Osteocyte (in vitro differentiated cells): Measurements from ENCODE around the gene LYZL1. TPM values are rescaled to one million over a fixed set of nuclear protein-coding genes. Genes with fewer than 3 reads are reported as not detected.
"Not testable (repeated sequence)": the region's sequence is repeated elsewhere in the genome, so short reads cannot be mapped to it uniquely, and the experiment has no call there.

Source experiments
- DNase-seq: peaks from one replicate; pipeline ENCODE4 v3.0.0; 2021; ENCODE audit warnings: mixed read lengths; ENCODE audit not compliant: unreplicated experiment; ENCODE audit errors: extremely low spot score
- H3K27ac Mint-ChIP-seq: one replicate; pipeline ENCODE4 v1.8.0; 2021; ENCODE audit warnings: mild to moderate bottlenecking, mixed read lengths; ENCODE audit not compliant: unreplicated experiment
- H3K27me3 Mint-ChIP-seq: one replicate; pipeline ENCODE4 v1.8.0; 2021; ENCODE audit warnings: mixed read lengths; ENCODE audit not compliant: unreplicated experiment
- H3K36me3 Mint-ChIP-seq: one replicate; pipeline ENCODE4 v1.8.0; 2021; ENCODE audit warnings: mixed read lengths; ENCODE audit not compliant: unreplicated experiment
- H3K4me1 Mint-ChIP-seq: one replicate; pipeline ENCODE4 v1.8.0; 2021; ENCODE audit warnings: mixed read lengths; ENCODE audit not compliant: unreplicated experiment
- H3K4me3 Mint-ChIP-seq: one replicate; pipeline ENCODE4 v1.8.0; 2021; ENCODE audit warnings: mild to moderate bottlenecking, moderate library complexity, mixed read lengths; ENCODE audit not compliant: unreplicated experiment
- H3K9me3 Mint-ChIP-seq: one replicate; pipeline ENCODE4 v1.8.0; 2021; ENCODE audit warnings: mixed read lengths; ENCODE audit not compliant: unreplicated experiment
- CTCF ChIP-seq: fragments of 200-600 bp; sonication (generic); IDR thresholded peaks from 2 replicates; pipeline ENCODE4 v1.5.0; 2021; ENCODE audit warnings: antibody characterized with exemption, mild to moderate bottlenecking, moderate library complexity
- total RNA-seq: library from RNA; stranded (reverse); gene quantifications from 2 replicates; pipeline ENCODE4 v1.2.1, GENCODE V29; 2021

LYZL1 gene
- total RNA-seq, 1 donor from 2014 or later: not detected

GRCh38 chr10:29304995-29305335 is 16.1 kb downstream of the LYZL1 start:
- peaks cover 12% of the 10 kb centered on the region for H3K36me3 Mint-ChIP-seq
- H3K4me1 Mint-ChIP-seq: peaks cover 3% of the 10 kb centered on the region
- H3K27ac Mint-ChIP-seq: no peak overlapping the region
- no peaks in the 10 kb centered on the region for H3K27me3 Mint-ChIP-seq
- H3K4me3 Mint-ChIP-seq: no peak overlapping the region
- DNase-seq: no peak
- peaks cover 21% of the 10 kb centered on the region for H3K9me3 Mint-ChIP-seq
- no peak for TF ChIP-seq CTCF

GRCh38 chr10:29306688-29307087 is 17.8 kb downstream of the LYZL1 start:
- no peak overlapping the region for H3K27ac Mint-ChIP-seq
- DNase-seq: peak; percentile 30
- peaks cover 7% of the 10 kb centered on the region for H3K4me1 Mint-ChIP-seq
- peaks cover 6% of the 10 kb centered on the region for H3K36me3 Mint-ChIP-seq
- H3K4me3 Mint-ChIP-seq: no peak overlapping the region
- H3K9me3 Mint-ChIP-seq: peaks cover 13% of the 10 kb centered on the region
- H3K27me3 Mint-ChIP-seq: no peaks in the 10 kb centered on the region
- no peak for TF ChIP-seq CTCF

GRCh38 chr10:29308142-29308541 is 19.3 kb downstream of the LYZL1 start:
- not testable (repeated sequence) for H3K4me1 Mint-ChIP-seq, H3K9me3 Mint-ChIP-seq, H3K27ac Mint-ChIP-seq, H3K4me3 Mint-ChIP-seq, H3K27me3 Mint-ChIP-seq, H3K36me3 Mint-ChIP-seq
- peak; percentile 30 for DNase-seq

GRCh38 chr10:29309465-29309864 is 20.6 kb downstream of the LYZL1 start:
- H3K9me3 Mint-ChIP-seq: no peaks in the 10 kb centered on the region
- H3K4me3 Mint-ChIP-seq: no peak overlapping the region
- no peak for TF ChIP-seq CTCF
- no peaks in the 10 kb centered on the region for H3K27me3 Mint-ChIP-seq
- H3K4me1 Mint-ChIP-seq: peaks cover 7% of the 10 kb centered on the region
- DNase-seq: peak; percentile 6
- H3K27ac Mint-ChIP-seq: no peak overlapping the region
- no peaks in the 10 kb centered on the region for H3K36me3 Mint-ChIP-seq

- DNase-seq: peak; percentile 46
- not testable (repeated sequence) for H3K4me1 Mint-ChIP-seq, H3K36me3 Mint-ChIP-seq, H3K27ac Mint-ChIP-seq, H3K9me3 Mint-ChIP-seq, H3K27me3 Mint-ChIP-seq, H3K4me3 Mint-ChIP-seq
These were observed 21.6 kb downstream of the LYZL1 start for GRCh38 chr10:29310463-29310862.

GRCh38 chr10:29313071-29313470 is 24.2 kb downstream of the LYZL1 start:
- no peak for DNase-seq
- no peak for TF ChIP-seq CTCF
- Mint-ChIP-seq H3K36me3 (no peaks in the 10 kb centered on the region), H3K4me3 (no peak overlapping the region), H3K27ac (no peak overlapping the region), H3K27me3 (no peaks in the 10 kb centered on the region), H3K9me3 (no peaks in the 10 kb centered on the region), H3K4me1 (peaks cover 13% of the 10 kb centered on the region)
